Glomerular visceral epithelial cell (primary cell): Measurements from ENCODE around the gene CES4A.
"Not testable (repeated sequence)": the region's sequence is repeated elsewhere in the genome, so short reads cannot be mapped to it uniquely, and the experiment has no call there.

ENCODE experiments used
- DNase-seq: peaks from one replicate; pipeline ENCODE4 v3.0.0-alpha.2; 2016; ENCODE audit errors: extremely low spot score

CES4A gene

DNA sequence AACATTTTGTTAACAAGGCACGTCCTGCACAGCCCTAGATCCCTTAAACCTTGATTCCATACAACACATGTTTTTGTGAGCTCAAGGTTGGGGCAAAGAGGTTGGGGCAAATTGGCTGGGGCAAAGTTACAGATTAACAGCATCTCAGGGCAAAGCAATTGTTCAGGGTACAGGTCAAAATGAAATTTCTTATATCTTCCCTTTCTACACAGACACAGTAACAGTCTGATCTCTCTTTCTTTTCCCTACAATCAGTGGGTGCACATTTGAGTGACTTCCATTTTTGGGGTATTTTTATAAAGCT lies 32.3 kb upstream of the CES4A start:
- DNase-seq, result not testable (repeated sequence)

DNA sequence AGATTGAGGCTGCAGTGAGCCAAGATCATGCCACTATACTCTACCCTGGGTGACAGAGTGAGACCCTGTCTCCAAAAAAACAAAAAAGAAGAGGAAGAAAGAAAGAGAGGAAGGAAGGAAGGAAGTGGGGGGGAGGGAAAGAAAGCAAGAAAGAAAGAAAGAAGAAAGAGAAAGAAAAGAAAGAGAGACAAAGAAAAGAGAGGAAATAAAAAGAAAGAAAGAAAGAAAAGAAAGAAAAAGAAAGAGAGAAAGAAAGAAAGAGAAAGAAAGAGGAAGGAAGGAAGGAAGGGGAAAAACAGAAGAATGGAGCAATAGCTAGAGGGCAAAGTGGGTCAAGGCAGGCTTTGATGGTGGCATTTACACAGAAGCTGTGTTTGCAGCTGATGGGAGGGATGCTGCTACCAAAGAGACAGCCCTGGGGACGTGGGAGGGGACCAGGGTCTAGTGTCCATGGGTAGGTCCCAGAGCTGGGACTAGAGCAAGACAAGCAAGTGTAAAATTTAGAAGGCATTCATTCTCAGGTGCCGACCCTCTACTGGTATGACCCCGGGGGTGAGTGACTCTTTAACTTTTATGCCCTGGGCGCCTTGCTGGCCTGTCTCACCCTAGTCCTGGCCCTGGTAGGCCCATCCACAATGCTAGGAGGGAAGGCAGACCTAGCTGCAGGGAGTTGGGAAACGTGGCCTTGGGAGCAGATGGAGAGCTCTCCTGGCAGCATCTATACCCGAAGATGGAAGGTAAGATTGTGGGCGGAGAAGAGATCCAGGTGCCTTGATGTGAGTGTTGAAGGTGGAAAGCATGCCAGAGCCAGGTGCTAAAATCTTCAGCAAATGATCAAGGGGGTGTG lies 29.3 kb upstream of the CES4A start:
- DNase-seq, result no peak

DNA sequence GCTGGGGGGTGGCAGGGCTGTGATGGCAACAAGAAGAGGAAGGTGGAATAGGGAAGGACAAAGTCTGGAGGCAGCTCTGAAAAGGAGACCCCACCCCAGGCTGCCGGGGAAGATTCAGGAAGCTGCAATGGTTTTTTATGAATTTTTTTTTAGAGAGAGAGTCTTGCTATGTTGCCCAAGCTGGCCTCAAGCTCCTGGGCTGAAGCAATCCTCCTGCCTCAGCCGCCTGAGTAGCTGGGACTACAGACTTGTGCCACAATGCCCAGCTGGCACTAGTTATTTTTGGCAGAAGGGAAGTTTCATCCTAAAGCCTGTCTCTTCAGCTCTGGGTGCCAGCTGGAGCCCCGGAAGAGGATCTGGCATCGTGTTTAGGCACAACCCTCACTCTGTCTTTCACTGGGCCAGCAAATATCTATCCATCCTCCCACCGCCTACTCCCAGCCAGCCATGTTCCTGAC lies 28.7 kb upstream of the CES4A start:
- no peak for DNase-seq

DNA sequence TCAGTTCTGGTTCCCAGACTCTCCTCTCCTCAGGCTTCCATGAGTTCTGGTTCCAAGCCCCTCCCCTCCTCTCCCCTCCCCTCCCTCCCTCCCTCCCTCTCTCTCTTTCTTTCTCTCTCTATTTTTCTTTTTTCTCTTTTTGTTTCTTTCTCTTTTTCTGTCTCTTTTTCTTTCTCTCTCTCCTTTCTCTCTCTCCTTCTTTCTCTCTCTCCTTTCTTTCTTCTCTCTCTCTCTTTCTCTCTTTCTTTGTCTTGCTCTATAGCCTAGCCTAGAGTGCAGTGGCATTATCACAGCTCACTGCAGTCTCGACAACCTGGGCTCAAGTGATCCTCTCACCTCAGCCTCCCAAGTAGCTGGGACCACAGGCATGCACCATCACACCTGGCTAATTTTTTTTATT lies 28.1 kb upstream of the CES4A start:
- no peak for DNase-seq

DNA sequence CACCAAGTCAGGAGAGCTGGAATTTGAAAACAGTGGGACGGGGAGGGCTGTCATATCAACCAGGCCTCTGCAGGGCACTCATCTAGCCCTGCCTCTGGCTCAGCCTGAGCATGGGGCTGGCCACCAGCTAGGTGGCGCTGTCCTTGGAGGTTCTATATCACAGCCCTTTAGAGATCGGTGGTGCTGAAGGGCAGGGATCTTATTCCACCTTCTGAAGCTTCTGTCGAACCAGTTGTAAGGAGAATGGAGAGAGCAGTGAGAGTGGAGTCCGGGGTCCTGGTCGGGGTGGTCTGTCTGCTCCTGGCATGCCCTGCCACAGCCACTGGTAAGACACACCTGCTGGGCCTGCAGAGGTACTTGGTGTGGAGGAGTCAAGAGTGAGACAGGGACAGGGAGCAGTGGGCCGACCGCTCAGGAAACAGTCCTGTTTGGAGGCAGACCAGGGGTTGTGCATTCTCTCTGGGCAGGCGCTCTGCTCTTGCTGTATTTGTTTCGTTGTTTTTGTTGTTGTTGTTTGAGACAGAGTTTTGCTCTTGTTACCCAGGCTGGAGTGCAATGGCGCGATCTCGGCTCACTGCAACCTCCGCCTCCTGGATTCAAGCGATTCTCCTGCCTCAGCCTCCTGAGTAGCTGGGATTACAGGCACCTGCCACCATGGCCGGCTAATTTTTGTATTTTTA lies 27.2 kb upstream of the CES4A start, which contains the start of gene CES3:
Gene CES3 (plus strand): TSS at position 202 of the 680 bp plus-strand sequence. CDS start 42 bp downstream, at position 244.
- DNase-seq, result peak; percentile 67

DNA sequence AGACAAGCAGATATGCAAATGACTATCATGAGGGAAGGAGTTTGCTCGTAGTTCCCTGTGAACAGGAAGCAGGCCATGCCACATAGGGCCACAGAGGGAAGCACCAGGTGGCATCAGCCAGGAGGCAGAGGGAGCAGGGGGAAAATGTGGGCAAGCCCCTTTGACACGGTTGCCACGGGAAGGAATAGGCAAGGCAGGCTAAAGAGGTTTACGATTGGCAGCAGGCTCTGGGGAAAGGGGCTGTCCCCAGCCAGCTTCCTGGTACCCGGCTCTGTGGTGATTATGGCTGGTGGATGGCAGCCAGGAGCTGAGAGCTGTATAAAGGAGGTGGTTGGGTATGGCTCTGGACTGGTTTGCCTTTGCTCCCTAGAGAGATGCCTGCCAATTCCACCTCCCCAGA lies 26.5 kb upstream of the CES4A start:
- DNase-seq, result no peak

DNA sequence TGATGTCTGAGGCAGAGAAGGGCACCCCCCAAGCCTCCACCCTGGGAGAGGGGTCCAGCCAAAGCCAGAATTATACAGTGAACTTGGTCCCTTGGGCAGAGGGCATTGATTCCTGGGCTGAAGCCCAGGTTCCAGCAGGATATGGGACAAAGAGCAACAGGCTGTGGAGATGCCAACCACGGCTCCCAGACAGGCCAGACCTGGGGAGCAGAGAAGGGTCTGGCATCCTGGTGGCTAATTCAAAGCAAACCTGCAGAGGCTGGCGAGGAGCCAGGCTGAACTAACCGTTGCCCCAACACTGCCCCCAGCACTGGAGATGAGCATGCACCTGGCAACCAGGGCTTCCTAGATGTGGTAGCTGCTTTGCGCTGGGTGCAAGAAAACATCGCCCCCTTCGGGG lies 24.3 kb upstream of the CES4A start:
- DNase-seq, result no peak

DNA sequence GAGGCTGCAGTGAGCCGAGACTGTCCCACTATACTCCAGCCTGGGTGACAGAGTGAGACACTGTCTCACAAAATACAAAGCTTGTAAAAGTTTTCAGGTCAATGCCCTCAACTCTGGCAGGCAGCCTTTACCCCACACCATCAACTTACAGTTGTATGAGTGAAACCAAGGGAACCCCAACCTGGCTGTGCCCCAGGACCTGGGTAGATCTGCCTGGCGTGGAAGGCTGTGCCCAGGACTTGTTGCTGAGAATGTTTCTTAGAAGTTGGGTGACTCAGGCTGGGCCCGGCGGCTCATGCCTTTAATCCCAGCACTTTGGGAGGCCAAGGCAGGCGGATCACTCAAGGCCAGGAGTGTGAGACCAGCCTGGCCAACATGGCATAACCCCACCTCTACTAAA lies 19.5 kb upstream of the CES4A start:
- no peak for DNase-seq

DNA sequence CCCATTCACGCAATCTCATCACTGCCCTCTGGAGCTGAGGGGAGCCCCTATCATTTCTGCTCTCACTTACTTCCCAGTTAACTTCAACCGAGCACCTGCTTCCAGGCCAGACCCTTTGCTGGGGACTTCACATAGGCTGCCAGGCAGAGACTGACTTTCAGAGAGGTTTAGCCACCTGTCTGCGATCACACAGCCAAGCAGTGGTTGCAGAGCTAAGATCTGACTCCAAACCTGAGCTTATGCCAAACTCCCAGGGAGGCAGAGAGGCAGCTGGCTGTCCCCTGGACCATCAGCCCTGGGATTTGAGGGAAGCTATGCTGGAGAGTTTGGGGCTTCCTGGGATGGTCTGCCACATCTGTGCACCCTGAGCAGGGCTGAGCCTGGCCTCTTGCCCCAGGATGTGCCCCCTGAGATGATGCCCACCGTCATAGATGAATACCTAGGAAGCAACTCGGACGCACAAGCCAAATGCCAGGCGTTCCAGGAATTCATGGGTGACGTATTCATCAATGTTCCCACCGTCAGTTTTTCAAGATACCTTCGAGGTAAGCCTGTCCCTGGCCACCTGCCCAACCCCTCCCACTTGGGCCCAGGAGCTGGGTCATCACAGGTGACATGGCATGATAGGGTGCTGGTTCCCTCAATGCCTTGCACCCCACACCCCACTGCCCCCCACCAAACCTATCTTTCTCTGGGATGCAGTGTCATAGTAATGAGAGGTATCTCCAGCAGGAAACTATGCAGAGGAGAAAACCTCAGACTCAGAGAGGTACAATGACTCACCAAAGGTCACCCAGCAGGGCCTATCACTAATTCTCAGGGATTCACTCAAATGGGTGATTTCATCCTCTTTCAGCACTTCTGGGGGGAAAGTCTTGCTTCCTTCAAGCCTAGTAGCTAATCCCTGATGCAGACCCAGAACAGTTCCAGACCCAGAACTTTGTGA lies 17.3 kb upstream of the CES4A start:
- peak; percentile 82 for DNase-seq

DNA sequence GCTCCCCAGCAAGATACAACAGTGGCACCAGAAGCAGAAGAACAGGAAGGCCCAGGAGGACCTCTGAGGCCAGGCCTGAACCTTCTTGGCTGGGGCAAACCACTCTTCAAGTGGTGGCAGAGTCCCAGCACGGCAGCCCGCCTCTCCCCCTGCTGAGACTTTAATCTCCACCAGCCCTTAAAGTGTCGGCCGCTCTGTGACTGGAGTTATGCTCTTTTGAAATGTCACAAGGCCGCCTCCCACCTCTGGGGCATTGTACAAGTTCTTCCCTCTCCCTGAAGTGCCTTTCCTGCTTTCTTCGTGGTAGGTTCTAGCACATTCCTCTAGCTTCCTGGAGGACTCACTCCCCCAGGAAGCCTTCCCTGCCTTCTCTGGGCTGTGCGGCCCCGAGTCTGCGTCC lies 15.4 kb upstream of the CES4A start:
- no peak for DNase-seq

DNA sequence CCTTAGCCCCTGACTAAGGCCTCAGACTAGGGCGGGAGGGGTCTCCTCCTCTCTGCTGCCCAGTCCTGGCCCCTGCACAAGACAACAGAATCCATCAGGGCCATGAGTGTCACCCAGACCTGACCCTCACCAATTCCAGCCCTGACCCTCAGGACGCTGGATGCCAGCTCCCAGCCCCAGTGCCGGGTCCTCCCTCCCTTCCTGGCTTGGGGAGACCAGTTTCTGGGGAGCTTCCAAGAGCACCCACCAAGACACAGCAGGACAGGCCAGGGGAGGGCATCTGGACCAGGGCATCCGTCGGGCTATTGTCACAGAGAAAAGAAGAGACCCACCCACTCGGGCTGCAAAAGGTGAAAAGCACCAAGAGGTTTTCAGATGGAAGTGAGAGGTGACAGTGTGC lies 14.7 kb upstream of the CES4A start:
- no peak for DNase-seq

DNA sequence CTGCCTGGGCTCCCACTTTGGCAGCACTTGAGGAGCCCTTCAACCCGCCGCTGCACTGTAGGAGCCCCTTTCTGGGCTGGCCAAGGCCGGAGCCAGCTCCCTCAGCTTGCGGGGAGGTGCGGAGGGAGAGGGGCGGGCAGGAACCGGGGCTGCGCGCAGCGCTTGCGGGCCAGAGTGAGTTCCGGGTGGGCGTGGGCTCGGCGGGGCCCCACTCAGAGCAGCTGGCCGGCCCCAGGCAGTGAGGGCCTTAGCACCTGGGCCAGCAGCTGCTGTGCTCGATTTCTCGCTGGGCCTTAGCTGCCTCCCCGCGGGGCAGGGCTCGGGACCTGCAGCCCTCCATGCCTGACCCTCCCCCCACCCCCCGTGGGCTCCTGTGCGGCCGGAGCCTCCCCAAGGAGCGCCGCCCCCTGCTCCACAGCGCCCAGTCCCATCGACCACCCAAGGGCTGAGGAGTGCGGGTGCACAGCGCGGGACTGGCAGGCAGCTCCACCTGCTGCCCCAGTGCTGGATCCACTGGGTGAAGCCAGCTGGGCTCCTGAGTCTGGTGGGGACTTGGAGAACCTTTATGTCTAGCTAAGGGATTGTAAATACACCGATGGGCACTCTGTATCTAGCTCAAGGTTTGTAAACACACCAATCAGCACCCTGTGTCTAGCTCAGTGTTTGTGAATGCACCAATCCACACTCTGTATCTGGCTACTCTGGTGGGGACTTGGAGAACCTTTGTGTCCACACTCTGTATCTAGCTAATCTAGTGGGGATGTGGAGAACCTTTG lies 14.0 kb upstream of the CES4A start:
- not testable (repeated sequence) for DNase-seq

DNA sequence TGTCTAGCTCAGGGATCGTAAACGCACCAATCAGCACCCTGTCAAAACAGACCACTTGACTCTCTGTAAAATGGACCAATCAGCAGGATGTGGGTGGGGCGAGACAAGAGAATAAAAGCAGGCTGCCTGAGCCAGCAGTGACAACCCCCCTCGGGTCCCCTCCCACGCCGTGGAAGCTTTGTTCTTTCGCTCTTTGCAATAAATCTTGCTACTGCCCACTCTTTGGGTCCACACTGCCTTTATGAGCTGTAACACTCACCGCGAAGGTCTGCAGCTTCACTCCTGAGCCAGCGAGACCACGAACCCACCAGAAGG lies 13.5 kb upstream of the CES4A start:
- DNase-seq, result not testable (repeated sequence)

DNA sequence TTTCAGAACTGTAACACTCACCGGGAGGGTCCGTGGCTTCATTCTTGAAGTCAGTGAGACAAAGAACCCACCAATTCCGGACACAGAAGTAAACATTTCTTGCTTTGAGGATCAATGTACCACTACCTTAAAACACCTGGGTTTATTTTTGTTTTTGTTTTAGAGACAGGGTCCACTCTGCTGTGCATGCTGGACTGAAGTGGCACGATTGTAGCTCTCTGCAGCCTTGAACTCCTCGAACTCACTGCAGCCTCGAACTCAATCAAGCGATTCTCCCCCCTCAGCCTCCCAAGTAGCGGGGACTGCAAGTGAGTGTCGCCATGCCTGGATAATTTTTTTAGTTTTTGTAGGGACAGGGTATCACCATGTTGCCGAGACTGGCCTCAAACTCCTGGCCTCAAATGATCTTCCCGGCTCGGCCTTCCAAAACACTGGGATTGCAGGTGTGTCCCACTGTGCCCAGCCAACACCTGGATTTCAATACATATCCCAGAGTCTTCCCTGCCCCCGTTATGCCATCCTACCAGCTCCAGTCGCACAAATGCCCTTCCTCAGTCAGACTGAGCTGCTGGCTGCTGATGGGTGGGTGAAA lies 13.0 kb upstream of the CES4A start:
- DNase-seq, result no peak

DNA sequence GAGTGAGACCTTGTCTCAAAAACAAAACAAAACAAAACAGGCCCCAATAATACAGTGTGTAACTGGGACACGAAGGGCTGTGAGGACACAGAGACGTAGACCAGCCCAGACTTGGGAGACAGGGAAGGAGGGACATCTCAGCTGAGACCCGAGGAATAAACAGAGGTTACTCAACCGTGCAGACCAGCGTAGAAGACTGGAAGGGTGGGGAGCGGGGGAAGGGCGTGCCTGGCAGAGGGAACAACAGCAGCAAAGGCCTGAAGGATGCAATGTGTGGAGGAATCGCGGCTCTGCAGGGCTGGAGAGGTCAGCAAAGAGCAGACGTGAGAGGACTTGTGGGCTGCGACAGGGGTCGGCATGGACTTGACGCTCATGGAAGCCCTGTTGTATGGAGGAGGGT lies 11.6 kb upstream of the CES4A start:
- no peak for DNase-seq

DNA sequence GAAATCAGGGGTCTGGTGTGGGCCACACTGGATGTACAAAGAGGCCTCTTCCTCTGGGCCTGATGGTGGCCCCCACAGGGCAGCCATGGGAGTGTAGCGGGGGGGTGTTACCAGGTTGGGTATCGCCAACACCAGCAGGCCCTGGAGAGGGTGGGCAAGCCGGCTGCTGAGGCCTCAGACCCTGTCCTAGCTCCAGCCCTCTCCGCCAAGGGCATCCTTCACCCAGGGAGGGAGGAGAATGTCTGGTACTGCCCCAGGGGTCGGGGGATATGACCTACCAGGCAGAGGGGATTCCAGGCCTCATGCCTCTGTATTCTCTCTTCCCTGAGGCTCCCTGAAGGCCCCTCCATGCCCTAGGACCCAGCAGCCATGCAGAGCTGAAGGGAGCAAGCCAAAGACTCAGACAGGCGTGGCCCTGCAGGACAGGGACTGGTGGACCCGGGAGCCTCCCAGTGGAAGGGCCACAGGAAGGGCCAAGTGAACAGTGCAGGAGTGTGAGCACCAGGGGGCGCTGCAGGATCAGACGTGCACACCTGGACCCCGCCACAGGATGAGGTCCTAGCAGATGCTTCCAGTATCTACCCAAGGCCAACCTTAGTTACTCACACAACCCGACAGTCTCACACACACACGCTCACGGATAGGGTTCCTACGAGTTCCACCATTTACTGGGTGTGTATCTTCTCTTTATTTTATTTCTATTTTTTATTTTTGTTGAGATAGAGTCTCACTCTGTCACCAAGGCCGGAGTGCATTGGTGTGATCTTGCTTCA lies 10.9 kb upstream of the CES4A start:
- peak; percentile 83 for DNase-seq

DNA sequence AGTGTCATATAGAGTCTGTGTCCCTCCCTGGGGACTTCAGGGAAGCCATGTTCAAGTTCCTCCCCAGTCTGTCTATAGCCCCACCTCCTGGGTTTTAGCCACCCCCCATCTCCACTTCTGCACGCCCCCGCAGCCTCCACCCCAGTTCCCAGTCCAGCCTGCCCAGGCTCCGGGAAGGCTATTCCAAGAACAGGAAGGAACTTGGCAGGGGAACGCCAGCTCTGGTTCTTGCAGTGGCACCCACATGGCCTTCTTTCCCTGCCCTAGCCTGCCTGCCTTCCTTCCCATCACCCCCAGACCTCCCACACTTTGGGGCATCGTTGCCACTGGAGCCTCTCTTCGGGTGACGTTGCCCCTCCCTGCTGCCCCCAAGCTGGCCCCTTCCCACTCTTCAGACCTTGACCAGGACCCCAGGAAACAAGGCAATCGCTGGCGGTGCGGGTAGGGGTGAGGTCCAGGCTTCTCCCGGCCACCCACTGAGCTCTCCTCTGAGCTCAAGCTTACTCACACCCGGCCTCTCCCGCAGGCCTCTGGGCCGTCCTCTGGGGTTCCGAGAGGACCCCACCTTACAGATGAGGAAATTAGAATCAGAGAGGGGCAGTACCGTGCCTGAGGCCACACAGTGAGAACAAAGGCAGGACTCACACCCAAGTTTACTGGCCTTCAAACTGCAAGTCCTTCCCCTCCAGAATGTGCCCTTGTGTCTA lies 9.2 kb upstream of the CES4A start:
- no peak for DNase-seq

DNA sequence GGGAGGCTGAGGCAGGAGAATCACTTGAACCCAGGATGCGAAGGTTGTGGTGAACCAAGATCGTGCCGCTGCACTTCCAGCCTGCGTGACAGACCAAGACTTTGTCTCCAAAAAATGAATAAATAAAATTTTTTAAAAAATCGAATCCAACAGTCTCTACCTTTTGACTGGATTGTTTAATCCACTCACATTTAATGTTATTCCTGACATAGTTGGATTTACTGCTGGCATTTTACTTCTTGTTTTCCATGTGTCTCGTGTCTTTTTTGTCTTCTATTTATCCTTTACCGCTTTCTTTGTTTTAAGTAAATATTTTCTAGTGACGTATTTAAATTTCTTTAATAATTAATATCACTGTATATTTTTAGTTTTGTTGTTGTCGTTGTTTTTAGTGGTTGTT lies 5.4 kb upstream of the CES4A start:
- DNase-seq, result no peak

DNA sequence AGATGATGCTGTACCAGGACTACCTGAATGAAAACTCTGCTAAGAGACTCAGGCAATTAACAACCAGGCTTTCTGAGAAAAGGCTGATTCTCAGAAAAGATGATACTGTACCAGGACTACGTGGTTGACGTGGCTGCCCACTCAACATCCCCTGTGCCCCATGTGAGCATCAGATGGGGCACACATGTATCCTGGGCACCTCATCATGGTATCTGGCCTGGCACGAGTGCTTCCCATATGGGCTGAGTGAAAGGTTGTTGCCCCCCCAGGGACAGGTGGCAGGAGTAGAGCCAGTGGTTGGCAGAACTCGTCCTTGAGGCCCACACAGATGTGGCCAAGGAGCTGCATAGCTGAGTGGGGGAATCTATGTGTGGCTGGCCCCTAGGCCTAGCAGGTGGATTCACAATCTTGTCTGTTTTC lies 3.5 kb upstream of the CES4A start:
- DNase-seq, result no peak

DNA sequence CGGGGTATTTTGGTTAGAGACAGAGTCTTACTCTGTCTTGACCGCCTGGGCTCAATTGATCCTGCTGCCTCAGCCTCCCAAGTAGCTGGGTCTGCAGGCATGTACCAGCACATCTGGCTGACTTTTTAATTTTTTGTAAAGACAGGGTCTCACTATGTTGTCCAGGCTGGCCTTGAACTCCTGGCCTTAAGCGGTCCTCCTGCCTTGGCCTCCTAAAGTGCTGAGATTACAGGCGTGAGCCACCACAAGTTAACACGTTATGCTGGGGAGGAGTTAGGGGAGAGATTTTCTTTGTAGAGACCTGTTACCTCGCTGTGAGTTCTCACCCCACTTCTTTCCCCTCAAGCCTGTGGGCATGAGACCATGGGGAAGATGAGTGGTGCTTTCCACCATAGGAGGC lies 1.8 kb upstream of the CES4A start:
- no peak for DNase-seq
